Heart right ventricle (tissue), 16 donors: ENCODE data around the gene BZW1. TPM values are rescaled to one million over a fixed set of nuclear protein-coding genes. Genes with fewer than 3 reads are reported as not detected.

Experiments used
- ATAC-seq, 8 donors: fragments of 200-7000 bp; cut with Tn5 transposase; one replicate each; pipeline ENCODE4 v1.9.1; 2020; ENCODE audit warnings: mild to moderate bottlenecking in 8 of 8, moderate library complexity in 8 of 8, moderate number of reproducible peaks in 1 of 8
- DNase-seq, 2 donors: peaks; one replicate each; pipeline ENCODE4 v3.0.0-alpha.2; 2020
- H3K27ac ChIP-seq, 10 donors: fragments of 200-600 bp; sonication (generic) in 2 of 10; one replicate each; pipeline versions ENCODE4 v1.5.0 to v1.8.0; 2020 to 2022; ENCODE audit warnings: mild to moderate bottlenecking in 3 of 10
- H3K27me3 ChIP-seq, 7 donors: fragments of 200-600 bp; one replicate each; pipeline ENCODE4 v1.8.0; 2021 to 2022; ENCODE audit warnings: mild to moderate bottlenecking in 2 of 7
- H3K36me3 ChIP-seq, 9 donors: fragments of 200-600 bp; sonication (generic) in 1 of 9; one replicate each; pipeline versions ENCODE4 v1.5.0 to v1.8.0; 2020 to 2022; ENCODE audit warnings: mild to moderate bottlenecking in 2 of 9
- H3K4me1 ChIP-seq, 9 donors: fragments of 200-600 bp; sonication (generic) in 1 of 9; one replicate each; pipeline versions ENCODE4 v1.5.0 to v1.8.0; 2020 to 2022; ENCODE audit warnings: mild to moderate bottlenecking in 4 of 9
- H3K4me3 ChIP-seq, 10 donors: fragments of 200-600 bp; sonication (generic) in 2 of 10; one replicate each; pipeline versions ENCODE4 v1.5.0 to v1.8.0; 2020 to 2022; ENCODE audit warnings: mild to moderate bottlenecking in 7 of 10, moderate library complexity in 2 of 10
- H3K9me3 ChIP-seq, 11 donors: fragments of 200-600 bp in 10 of 11; sonication (generic) in 2 of 11; one replicate each; pipeline versions ENCODE4 v1.5.0 to v1.8.0; 2013 to 2022; ENCODE audit warnings: mild to moderate bottlenecking in 2 of 11, control low read depth in 1 of 11, moderate library complexity in 1 of 11
- CTCF ChIP-seq, 9 donors: fragments of 200-600 bp; sonication (generic) in 2 of 9; IDR thresholded peaks; one replicate each; pipeline versions ENCODE4 v1.5.0 to v1.8.0; 2021 to 2022; ENCODE audit warnings: antibody characterized with exemption in 9 of 9, mild to moderate bottlenecking in 5 of 9, moderate library complexity in 1 of 9
- WGBS, 2 donors: extraction: QIAGEN DNeasy Blood & Tissue Kit; methylation state at CpG; one replicate each; pipeline ENCODE4 v1.1.7; 2013; ENCODE audit warnings: inconsistent platforms in 1 of 2; 5-methylcytosine and 5-hydroxymethylcytosine counted together
- intact Hi-C, 10 donors: fragments of 100-400 bp; cut with DNase I; formaldehyde crosslinking; loops; one replicate each; pipeline versions ENCODE4 v1.11.1 to v1.14.2; 2022
- polyA plus RNA-seq, 2 donors: library from polyadenylated mRNA; stranded (reverse); fragments of 200-250 nt; gene quantifications; one replicate each; pipeline ENCODE4 v1.2.3, GENCODE V29; 2013
- total RNA-seq, 10 donors: library from RNA; stranded (reverse); fragmentation: NEBNext Ultra II Directional in 3 of 10; extraction: Animal tissue kit (Norgen Biotek cat#: 25700) in 3 of 10; gene quantifications; one replicate each; pipeline versions ENCODE4 v1.2.1 to v1.2.4, GENCODE V29; 2021 to 2023
- donor health status: Arrhythmogenic right ventricular cardiomyopathy.
- donor health status: ischemic (EF 13 %, LVEDD 7.1; RV severe dilation, severe dysfunction).
- donor health status: healthy with polysubstance abuse.
- donor health status: DM: no; HTN: yes; CAD: no.
- donor health status: DM: no; HTN: no; CAD: no.
- donor health status: ischemic (EF 25% LVEDD 6.9; RV normal size, moderate dysfunction).
- donor health status: ischemic (EF 25% LVEDD 5.7; RV mildly dilated, moderate dysfunction).
- donor health status: healthy.
- donor health status: DM: yes; HTN: yes; CAD: no.
- donor health status: Ischemic cardiomyopathy.
- donor health status: ischemic (EF 35%, LVEDD 5.7; RV mildly dilated, moderate dysfunction).
- donor health status: nonischemic (EF 11% LVEDD 7.7; RV severe dilation, severe dysfunction).
- donor health status: DM: yes; HTN: yes; CAD: no.
- donor health status: PGD.
- donor health status: ischemic (EF 29% LVEDD 5.4; RV normal size, mild dysfunction).
- donor health status: nonischemic (EF 23%, LVEDD 6.1; RV moderate dilation, normal function).

BZW1 gene
- total and polyA plus RNA-seq, 12 donors = 15.4 to 133 (median 77.0) TPM

GRCh38 chr2:200772620-200773019 lies 39.1 kb upstream of the BZW1 start:
- H3K27ac ChIP-seq = no peak overlapping the region
- intact Hi-C loops = no loop called here
- no peak overlapping the region for H3K4me3 ChIP-seq
- ATAC-seq (no peak), DNase-seq (no peak)
- peaks cover 0 to 1% (median 0%) of the 10 kb centered on the region in 9 donors for H3K4me1 ChIP-seq
- 46 to 54% methylated on average over 2 of the region's 2 CpGs for WGBS, 2 donors
- no peaks in the 10 kb centered on the region for H3K36me3 ChIP-seq
- TF ChIP-seq CTCF (IDR thresholded peaks at IDR 0.05) = no peak
- no peaks in the 10 kb centered on the region for H3K27me3 ChIP-seq
- H3K9me3 ChIP-seq = peaks cover 0 to 10% (median 0%) of the 10 kb centered on the region in 11 donors

- Histone ChIP-seq H3K9me3 (peaks cover 0 to 10% (median 0%) of the 10 kb centered on the region in 11 donors), H3K27me3 (no peaks in the 10 kb centered on the region), H3K36me3 (no peaks in the 10 kb centered on the region), H3K4me3 (no peak overlapping the region), H3K27ac (no peak overlapping the region), H3K4me1 (peaks cover 0 to 6% (median 0%) of the 10 kb centered on the region in 9 donors)
- intact Hi-C loops = no loop called here
- DNase-seq (no peak), ATAC-seq (no peak)
- TF ChIP-seq CTCF (IDR thresholded peaks at IDR 0.05) = no peak
- WGBS, 2 donors = 90 to 94% methylated on average over 1 of the region's 1 CpG
These were observed 38.6 kb upstream of the BZW1 start for GRCh38 chr2:200773083-200773482.

GRCh38 chr2:200774920-200775319 lies 36.8 kb upstream of the BZW1 start:
- peaks cover 0 to 10% (median 0%) of the 10 kb centered on the region in 11 donors for H3K9me3 ChIP-seq
- no peaks in the 10 kb centered on the region for H3K27me3 ChIP-seq
- ATAC-seq (no peak), DNase-seq (no peak)
- H3K4me1 ChIP-seq = peaks cover 0 to 10% (median 0%) of the 10 kb centered on the region in 9 donors
- H3K36me3 ChIP-seq = no peaks in the 10 kb centered on the region
- no peak for TF ChIP-seq CTCF (IDR thresholded peaks at IDR 0.05)
- no peak overlapping the region for H3K4me3 ChIP-seq
- intact Hi-C loops = no loop called here
- WGBS, 2 donors = 99 to 100% methylated on average over 1 of the region's 1 CpG
- H3K27ac ChIP-seq = no peak overlapping the region

- ATAC-seq (no peak), DNase-seq (no peak)
- Histone ChIP-seq H3K4me3 (no peak overlapping the region), H3K27ac (no peak overlapping the region), H3K4me1 (peaks cover 0 to 17% (median 0%) of the 10 kb centered on the region in 9 donors), H3K36me3 (no peaks in the 10 kb centered on the region), H3K9me3 (peaks cover 0 to 10% (median 0%) of the 10 kb centered on the region in 11 donors), H3K27me3 (no peaks in the 10 kb centered on the region)
- TF ChIP-seq CTCF (IDR thresholded peaks at IDR 0.05) = no peak
- intact Hi-C loops = no loop called here
These were observed 34.4 kb upstream of the BZW1 start for GRCh38 chr2:200777275-200777674.
